Stimulated activated CD8-positive, alpha-beta memory T cell treated with anti-CD3 and anti-CD28 coated beads, Interleukin-7, amount 100 ng/mL, for 4 hours (primary cell): ENCODE measurements around the gene MYBPC1.
A peak's percentile ranks its signal among the peaks of the same experiment; 100 is the strongest.

Source experiments
- DNase-seq, 2 donors: peaks; one replicate each; pipeline ENCODE4 v3.0.0-alpha.2; 2020; ENCODE audit warnings: low read depth in 2 of 2

Gene MYBPC1

DNA sequence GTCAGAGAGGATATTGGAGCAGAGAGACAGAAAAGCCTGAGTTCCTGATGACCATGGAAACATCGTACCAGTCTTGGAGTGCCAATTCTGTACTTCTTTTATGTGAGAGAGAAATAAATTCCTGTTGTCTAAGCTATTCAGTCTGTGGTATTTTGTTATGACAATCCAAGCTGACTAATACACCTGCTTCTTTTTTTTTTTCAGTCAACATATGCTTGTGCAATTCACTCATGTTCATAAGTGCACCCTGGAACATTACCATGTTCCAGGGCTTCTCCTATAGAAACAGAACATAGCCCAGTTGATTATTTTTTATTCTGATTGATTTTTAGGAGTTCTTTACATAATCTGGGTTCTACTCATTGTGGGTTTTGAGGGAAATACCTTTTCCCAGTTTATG is 100.9 kb downstream of the MYBPC1 start:
- DNase-seq = no peak

DNA sequence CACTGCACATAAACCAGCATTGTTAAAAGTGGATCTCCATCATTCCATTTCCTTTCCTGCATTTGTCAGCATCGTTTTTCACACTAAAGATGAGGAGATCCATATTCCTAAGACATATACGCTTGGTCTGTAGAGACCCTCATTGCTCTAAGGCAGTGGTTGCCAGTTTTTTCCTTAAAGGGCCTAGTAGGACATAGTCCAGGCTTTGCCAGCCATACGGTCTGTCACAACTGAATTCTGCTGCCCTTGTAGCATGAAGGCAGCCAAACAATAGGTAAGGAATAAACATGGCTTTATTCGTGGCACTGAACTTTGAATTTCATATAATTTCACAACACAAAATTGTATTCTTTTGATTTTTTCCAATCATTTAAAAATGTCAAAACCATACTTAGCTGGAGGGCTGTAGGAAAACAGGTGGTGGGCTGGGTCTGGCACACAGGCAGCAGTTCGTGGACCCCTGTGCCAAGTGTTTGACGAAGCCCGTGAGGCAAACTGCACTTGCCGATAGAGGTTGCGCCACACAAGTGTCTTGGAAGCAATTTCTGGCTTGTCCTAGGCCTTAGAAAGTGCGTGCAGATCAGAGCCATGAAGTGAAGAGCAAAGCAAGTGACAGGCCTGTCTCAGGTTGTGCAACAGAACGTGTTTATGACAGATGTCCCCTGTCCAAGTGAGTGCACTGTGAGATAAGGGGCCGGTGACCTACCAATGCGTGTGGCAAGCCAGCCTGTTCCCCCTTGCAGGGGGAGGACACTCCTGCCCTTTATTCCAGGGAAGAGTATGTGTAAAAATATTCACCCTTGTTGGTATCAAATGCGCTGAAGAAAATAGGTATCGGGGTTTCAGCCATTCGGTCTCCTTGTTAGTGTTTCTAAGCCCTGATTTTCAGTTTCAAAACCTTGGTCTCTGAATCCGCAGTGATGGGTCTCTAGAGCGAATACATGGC is 101.8 kb downstream of the MYBPC1 start:
- DNase-seq = no peak

DNA sequence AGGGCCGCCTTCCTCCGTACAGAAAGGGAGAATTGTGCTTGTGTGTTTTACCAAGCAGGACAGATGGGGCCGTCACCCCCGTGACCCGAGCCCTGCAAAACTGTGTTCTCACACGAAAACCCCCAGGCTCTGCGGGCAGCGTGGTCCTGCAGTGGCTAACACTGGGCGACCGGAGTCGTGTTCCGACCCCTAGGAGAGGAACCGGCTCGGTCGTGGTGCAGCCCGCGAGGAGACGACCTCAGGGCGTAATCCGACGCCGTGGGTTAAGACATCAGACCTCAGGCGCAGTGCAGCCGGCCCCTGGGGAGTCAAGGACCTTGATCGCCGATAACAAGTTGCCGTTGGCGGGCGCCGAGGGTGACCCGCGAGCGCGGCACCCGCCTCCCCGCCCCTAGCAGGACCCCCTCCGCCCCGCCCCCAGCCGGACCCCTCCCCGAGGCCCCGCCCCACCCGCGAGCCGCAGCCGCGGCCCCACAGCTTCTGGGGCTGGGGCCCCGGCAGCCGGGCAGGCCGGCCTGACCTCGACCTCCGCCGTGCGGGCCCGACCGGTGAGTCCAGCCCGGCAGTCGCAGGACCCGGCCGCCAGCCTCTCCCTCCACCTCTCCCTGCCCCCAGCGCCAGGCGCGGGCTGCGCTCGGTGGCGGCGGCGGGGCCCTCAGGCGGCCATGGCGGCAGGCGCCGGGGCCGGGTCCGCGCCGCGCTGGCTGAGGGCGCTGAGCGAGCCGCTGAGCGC is 102.6 kb downstream of the MYBPC1 start, which contains the start of gene CHPT1:
CHPT1 (plus strand) TSS at position 444 of the 733 bp plus-strand sequence; CDS start at position 666, 222 bp downstream.
- DNase-seq = peak in 1 of 2 donors; percentile 55

DNA sequence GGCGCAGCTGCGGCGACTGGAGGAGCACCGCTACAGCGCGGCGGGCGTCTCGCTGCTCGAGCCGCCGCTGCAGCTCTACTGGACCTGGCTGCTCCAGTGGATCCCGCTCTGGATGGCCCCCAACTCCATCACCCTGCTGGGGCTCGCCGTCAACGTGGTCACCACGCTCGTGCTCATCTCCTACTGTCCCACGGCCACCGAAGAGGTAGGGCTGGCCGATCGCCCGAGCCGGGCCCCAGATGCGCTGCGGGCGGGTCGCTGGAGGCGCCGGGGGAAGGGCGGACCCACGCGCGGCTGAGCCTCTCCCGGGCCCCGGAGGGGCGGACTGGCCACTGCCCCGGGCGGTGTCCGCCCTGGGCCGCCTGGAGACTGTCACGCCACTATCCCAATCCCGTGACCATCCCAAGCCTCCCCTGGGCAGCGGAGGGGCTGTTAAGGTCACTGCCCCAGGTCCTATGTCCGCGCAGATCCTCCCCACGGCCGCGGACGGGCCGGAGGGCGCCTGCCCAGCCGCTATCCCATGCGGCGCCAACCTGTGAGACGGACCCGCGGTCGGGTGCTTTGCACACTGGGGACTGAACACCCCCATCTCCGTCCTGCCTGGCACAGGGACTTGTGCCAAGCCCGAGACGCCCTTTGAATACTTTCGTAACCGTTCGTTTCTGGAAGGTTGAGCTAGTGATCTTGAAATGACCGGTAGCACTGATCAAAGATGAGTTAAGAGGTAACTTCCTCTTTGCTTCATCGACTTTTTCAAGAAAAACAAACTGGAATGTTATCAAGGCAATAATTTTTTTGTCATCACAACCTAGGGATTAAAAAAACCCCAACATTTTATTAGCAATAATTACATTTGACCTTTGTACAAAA is 103.4 kb downstream of the MYBPC1 start:
- DNase-seq = no peak

DNA sequence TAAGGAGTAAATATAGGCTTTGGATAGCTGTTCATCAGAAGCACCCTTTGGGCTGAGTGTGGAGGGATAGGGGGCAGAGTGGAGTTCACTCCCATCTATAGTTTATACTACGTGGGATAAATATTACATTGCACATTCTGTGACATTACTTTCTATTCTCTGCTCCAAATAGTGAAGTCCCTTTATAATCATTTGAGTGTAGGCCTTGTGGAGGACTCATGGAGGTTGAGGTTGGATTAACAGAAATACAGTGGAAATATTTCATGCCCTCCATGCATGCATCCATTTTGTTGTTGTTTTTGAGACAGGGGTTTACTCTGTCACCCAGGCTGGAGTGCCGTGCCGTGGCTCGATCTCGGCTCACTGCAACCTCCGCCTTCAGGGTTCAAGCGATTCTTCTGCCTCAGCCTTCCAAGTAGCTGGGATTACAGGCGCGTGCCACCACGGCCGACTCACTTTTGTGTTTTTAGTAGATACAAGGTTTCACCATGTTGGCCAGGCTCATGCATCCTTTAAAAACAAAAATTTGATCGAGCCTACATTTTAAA is 104.1 kb downstream of the MYBPC1 start:
- DNase-seq = no peak

DNA sequence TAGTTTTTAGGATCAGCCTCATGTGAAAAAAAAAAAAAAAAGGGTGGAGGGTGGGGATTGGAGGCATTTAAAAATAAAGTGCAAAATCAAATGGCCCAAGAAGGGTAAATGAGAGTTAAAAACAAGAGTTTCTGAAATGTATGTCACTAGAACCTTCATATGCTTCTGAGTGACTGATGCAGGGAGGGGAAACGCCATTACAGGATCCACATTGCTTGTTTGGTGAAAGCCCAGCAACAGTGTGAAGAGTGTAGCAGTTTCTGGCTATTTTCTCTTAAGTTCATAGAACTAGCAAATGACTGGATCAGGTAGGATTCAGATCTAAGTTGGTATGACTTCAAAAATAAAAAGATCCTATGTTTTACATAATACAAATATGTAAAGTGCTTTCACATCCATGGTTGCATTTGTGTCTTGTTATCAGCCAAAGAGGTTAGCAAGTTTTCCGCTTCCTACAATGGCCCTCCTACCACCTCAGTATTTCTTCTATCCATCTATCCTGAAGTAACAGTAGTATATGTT is 105.6 kb downstream of the MYBPC1 start:
- no peak for DNase-seq

DNA sequence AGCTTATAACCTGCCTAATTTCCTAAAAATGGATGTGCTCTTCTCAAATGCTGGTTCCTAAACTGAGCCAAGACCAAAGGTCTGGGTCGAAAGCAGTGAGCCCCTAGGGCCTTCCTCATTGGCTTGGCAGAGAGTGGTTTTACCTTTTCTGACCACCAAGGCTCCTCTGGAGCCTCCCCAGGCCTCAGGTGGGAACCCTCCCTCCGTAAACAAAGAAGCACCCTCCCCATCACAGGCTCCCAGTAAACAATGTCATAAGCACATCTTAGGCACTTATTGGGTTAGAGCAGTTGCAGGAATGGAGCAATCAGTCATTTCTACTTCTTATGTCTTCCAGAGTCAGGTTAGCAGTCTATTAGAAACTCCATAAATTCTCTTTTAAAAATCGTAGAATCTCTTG is 108.7 kb downstream of the MYBPC1 start:
- no peak for DNase-seq

DNA sequence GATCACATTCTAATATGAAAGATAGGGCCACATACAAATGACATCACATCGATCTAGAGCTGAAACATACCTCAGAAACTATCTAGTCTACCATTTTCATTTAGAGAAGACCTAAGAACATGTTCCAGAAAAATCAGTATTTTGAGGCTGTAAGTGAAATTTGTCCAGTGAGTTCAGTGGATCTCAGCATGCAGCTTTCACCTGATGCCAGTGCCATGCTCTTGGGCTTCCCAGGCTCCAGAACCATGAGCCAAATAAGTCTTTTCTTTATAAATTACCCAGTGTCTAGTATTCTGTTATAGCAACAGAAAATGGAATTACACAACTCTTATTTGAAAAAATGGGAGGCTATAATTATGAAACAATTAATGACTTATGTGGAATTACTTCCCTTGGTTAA is 111.6 kb downstream of the MYBPC1 start:
- DNase-seq = no peak

DNA sequence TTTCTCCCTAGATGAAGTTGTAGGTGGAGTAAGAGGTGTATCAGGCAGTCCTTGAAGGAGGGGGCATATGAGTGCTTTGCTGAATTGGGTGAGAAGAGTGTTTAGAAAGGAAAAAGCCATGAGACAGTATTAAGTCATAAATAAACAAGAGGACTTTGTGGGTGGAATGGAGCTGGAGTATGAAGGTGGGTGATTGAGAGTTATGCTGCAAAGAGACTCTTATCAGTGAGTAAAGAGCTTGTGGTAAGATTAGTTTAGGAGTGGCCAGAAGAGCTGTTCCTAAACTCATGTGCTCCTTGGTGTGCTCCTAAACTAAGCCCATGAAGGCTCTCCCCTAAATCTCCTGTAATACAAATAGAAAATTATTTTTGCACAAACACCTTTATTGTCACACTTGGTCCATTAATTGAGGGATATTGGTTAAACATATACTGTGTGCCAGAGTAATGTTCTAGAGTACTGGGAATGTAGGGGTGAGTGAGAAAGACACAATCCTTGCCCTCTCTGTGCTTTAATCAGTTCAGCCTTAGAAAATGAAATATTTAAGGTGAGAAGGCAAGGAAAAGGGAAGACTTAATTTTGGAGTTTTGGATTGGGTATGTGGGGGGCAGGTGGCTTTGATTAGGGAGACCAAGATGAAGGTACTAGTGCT is 112.5 kb downstream of the MYBPC1 start:
- no peak for DNase-seq

DNA sequence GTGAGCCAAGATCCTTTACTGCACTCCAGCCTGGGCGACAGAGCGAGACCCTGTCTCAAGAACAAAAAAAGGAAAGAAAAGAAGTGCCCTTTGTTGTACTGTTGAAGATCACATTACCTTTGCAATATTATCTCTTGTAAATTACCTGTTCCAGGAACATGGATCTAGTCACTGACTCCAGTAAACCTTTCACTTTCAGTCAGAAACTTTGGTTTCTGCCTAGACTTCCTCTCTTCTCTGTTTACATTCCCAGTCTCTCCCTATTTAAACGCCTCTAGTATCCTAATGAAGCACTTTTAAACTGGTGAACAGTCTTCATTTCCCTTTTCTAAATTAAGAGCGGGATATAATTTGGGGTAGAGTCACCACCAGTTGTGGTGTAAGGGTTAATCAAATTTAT is 115.5 kb downstream of the MYBPC1 start:
- no peak for DNase-seq

DNA sequence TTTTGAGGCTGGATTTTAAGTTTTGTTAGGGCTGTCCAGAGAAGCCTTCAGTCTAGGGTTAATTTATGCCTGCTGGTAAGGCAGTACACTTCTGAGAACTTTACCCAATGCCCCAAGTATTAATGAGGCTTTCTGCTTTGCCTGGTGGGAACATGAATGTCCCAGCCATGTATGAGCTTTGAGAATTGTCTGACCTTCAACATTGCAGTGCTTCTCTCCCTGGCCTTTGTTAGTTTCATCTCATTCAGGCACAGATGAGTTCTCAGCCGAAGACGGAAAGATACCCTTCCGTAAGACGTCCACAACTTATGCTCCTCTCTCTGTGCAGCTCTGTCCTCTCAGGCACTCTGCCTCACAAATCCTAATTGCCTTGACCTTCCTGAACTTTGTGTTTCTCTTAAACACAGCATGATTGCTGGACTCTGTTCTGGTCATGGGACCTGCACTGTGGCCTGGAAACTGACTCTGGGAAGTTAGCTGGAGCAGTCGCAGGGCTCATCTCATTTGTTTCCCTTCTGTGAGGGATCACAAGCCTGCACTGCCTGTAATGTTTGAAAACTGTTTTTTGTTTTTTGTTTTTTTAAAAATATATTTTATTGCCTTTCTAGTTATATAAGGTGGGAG is 118.4 kb downstream of the MYBPC1 start:
- DNase-seq = no peak

DNA sequence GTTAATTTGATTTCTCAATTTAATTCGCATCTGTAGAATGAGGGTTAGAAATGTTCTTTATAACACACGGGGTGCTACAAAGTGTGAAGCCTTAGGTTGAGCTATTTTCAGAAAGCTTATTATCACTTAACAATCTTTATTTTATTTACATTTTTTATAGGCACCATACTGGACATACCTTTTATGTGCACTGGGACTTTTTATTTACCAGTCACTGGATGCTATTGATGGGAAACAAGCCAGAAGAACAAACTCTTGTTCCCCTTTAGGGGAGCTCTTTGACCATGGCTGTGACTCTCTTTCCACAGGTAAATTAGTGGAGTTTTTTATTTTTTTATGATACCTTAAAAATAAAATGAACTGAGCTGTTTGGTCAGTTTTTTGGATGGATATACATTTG is 119.2 kb downstream of the MYBPC1 start:
- DNase-seq = no peak

DNA sequence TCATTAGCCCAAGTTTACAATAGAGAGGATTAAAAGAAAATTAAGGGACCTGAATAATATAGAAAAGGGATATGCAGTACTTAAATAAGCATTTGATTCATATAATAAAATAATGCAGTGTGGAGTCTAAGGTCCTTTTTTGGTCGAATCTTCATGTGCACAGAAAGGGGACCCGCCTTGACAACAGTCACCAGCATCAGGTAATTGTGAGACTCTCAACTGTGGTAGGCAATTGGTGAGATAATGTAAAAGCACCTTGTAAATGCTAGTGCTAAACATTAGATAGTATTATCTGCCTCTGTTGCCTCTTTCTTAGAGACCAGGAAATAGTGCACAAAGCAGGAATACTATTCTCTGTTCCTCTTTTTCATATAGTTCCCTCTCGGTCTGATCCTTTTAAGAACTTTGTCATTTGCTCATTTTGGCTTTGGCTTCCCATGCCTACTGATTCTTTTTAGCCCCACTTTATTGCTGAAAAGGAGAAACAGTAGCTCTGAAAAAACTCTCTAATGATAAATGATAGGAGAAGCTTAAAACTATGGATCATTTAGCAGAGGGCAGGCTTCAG is 120.2 kb downstream of the MYBPC1 start:
- no peak for DNase-seq

DNA sequence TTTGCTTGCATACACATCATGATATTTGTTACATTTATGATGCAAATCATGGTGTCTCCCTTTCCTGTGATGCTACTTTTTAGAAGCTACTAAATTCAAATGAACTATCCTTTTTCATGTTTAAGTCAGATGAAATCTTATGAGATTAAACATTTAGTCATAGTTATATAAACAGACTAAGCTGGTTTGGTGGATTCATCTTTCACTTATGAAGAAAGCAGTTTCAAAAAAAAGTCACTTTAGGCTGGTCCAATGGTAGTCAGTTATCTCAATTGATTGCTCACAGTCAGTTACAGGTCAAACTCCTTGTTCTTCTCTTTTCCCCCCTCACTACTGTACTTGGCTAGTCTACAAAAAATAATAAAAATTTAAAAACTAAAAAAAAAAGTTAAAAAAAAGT is 124.8 kb downstream of the MYBPC1 start:
- no peak for DNase-seq

DNA sequence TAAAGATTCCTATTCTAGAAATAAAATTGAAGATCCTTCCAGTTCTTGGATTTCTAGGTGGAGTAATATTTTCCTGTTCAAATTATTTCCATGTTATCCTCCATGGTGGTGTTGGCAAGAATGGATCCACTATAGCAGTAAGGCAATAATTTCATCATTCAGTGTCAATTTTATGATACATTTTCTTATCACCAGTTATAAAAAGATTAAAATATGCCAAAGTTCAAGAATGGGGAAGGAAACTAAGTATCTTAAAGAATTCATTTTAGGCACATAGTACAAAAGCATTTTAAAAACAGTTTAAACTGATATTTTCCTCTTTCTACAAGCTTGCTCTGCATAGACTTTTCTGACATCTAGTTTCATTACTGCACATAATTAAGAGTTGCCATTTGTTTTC is 125.3 kb downstream of the MYBPC1 start:
- DNase-seq = no peak

DNA sequence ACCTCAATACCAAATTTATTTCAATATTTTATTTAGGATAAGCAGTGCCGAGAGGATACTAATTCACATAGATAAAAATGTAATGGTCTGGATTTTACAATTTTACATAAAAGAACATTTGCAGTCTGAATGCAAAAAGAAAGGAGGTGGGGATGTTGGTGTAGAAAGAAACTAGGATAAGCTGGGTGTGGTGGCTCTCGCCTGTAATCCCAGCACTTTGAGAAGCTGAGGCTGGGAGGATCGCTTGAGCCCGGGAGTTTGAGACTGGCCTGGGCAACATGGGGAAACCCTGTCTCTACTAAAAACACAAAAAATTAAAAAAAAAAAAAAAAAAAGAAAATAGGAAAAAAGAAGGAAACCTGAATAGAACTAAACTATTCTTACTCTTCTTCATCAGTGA is 127.6 kb downstream of the MYBPC1 start:
- no peak for DNase-seq

DNA sequence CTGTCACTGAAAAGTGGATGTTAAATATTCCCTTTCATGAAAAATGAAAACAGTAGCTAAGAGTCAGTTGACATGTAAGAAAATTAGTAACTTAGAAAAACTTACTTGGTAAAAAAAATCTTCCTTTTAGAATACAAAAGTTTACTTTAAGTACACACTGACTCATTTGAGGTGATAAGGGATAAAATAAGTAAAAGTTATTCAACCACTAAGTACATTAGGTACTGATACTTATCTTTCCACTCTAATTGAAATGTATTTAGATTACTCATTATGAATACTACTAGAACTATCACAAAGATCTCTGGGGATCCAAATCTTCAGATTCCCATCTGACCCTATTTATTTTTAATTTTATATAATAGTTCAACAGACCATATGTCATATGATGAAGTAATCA is 132.3 kb downstream of the MYBPC1 start:
- no peak for DNase-seq

DNA sequence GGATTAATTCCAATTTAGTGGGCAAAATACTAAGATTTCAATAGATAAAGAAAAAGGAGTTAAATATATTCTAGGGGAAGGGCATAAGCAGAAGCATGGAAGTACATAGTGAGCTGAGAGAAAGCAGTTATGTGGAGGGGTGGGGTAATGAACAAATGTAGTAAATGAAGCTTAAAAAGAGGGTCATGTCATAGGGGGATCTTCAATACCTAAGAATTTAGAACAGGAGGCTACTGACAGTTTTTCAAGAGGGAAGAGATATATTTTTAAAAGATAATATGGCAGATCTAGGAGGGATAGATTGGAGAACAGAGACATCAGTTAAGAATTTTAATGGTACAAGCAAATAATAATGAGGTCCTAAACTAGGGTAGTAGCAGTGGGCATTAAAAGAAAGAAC is 135.1 kb downstream of the MYBPC1 start:
- DNase-seq = no peak

DNA sequence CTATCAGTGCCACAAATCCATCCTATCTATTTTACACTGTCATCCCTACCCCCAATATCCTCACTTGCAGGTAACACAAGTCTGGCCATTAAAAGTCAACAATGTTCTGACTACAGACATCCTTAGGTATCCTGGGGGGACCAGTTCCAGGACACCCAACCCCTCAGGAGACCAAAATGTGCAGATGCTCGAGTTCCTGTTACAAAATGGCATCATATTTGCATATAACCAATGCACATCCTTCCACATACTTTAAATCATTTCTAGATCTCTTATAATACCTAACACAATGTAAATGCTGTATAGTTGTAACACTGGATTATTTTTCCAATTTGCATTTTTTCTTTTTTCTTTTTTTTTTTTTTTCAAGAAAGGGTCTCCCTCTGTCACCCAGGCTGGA is 137.5 kb downstream of the MYBPC1 start:
- DNase-seq = no peak

DNA sequence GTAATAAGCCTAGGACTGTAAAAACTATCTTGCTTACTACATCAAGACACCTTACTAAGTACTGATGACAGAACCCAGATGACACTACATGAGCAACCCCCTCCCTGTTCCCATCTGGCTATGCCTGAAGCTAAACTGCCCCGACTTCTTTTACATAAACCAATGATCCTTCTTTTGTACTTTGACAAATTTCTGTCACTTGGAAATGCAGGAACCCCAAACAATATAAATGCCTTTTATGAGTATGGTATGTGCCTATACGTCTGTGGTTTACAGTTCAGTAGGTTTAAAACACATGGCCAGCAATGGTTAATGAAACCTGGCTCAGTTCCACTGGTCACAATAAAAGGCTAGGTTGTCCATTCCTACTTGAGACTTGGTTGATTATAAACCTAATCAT is 138.4 kb downstream of the MYBPC1 start:
- no peak for DNase-seq
